PC-3 (cell line): ENCODE data around the gene PTPRE.

Experiments used
- EZH2 ChIP-seq: fragments of 300-600 bp; sonication (generic); IDR thresholded peaks from one replicate; pipeline ENCODE4 v1.6.1; 2017; ENCODE audit warnings: antibody characterized with exemption, mild to moderate bottlenecking, low read length; ENCODE audit not compliant: unreplicated experiment
- EZH2phosphoT487 ChIP-seq: fragments of 300-600 bp; sonication (generic); IDR thresholded peaks from 2 replicates; pipeline ENCODE4 v1.6.1; 2018; ENCODE audit warnings: mild to moderate bottlenecking, antibody characterized with exemption, low read length, borderline replicate concordance
- TF ChIP-seq, protein P1 (sequence below): fragments of 300-600 bp; sonication (generic); conservative IDR thresholded peaks from 2 replicates; pipeline ENCODE4 v1.5.1; 2017; ENCODE audit warnings: antibody characterized with exemption, low read depth, mild to moderate bottlenecking, low read length

DNA sequence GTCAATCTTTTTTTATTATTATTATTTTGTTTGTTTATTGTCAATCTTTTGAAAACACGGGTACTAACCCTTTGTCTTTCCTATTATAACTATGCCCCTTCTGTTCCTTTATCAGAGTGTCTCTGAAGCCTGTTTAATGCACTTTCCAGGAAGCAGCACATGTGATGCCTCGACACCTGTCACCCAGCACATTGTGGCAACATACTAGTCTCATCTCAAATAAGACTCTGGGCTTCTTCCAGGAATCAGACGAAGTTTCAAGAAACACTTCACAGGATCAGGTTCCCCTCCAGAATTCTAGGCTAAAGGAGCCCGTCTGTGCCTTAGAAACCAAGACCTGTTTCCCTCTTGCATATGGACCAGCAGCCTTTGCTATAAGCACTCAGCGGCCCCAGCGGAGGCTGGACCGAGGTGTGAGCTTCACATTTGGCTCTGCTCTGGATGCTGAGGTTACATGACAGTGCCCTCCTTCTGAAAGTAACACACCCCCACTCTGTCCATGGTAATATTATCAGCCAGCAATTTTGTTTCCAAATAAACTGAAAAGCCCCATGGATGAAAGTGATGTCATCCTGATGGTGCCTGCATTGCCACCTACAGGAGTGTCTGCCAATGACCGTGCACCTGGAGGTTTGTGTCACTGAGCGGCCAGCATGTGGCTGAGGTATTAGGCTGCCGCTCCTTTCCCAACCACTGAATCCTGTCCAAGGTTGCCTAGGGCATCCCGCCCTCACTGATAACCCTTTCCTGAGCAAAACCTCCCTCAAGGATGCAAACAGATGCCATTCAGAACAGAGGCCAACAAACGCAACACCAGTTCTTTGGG lies 181.2 kb downstream of the PTPRE start:
- TF ChIP-seq, protein P1, sequence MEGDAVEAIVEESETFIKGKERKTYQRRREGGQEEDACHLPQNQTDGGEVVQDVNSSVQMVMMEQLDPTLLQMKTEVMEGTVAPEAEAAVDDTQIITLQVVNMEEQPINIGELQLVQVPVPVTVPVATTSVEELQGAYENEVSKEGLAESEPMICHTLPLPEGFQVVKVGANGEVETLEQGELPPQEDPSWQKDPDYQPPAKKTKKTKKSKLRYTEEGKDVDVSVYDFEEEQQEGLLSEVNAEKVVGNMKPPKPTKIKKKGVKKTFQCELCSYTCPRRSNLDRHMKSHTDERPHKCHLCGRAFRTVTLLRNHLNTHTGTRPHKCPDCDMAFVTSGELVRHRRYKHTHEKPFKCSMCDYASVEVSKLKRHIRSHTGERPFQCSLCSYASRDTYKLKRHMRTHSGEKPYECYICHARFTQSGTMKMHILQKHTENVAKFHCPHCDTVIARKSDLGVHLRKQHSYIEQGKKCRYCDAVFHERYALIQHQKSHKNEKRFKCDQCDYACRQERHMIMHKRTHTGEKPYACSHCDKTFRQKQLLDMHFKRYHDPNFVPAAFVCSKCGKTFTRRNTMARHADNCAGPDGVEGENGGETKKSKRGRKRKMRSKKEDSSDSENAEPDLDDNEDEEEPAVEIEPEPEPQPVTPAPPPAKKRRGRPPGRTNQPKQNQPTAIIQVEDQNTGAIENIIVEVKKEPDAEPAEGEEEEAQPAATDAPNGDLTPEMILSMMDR: peak; percentile 40
- no peak for TF ChIP-seq EZH2
- no peak for TF ChIP-seq EZH2phosphoT487
